Measurements from ENCODE around the gene HUNK.

GRCh38 chr21:31913182-31913608 is 40.4 kb downstream of the HUNK start:
- no peak for TF ChIP-seq POLR2A (IDR thresholded peaks at IDR 0.05)
- TF ChIP-seq, protein P1, sequence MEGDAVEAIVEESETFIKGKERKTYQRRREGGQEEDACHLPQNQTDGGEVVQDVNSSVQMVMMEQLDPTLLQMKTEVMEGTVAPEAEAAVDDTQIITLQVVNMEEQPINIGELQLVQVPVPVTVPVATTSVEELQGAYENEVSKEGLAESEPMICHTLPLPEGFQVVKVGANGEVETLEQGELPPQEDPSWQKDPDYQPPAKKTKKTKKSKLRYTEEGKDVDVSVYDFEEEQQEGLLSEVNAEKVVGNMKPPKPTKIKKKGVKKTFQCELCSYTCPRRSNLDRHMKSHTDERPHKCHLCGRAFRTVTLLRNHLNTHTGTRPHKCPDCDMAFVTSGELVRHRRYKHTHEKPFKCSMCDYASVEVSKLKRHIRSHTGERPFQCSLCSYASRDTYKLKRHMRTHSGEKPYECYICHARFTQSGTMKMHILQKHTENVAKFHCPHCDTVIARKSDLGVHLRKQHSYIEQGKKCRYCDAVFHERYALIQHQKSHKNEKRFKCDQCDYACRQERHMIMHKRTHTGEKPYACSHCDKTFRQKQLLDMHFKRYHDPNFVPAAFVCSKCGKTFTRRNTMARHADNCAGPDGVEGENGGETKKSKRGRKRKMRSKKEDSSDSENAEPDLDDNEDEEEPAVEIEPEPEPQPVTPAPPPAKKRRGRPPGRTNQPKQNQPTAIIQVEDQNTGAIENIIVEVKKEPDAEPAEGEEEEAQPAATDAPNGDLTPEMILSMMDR (IDR thresholded peaks at IDR 0.05), result no peak

Data from right lobe of liver (tissue), 4 donors.